ENCODE results near the gene CMIP. TPM values are rescaled to one million over a fixed set of nuclear protein-coding genes. Genes with fewer than 3 reads are reported as not detected.
A peak's percentile ranks its signal among the peaks of the same experiment; 100 is the strongest.
"Not testable (repeated sequence)": the region's sequence is repeated elsewhere in the genome, so short reads cannot be mapped to it uniquely, and the experiment has no call there.

CMIP gene
- total RNA-seq, 1 donor from 2014 or later: 61.0 TPM

DNA sequence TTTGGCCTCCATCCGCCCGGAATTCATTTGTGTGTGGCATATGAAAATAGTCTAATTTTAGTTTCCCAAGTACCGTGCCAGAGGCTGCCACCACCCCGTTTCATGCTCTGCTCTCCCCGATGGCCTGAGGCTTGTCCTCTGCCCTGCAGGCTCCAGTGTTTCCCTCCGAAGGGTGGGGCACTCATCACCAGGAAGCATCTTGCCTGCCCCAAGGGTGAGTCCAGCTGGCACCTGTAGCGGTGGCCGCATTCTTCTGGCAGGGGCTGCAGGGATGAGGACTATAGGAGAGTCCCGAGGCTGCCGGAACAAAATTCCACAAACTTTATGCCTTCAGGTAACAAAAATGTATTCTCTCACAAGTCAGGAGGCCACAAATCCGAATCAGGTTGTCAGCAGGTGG, 23.1 kb upstream of the CMIP start:
- DNase-seq (ENCODE audit: low read depth): no peak

DNA sequence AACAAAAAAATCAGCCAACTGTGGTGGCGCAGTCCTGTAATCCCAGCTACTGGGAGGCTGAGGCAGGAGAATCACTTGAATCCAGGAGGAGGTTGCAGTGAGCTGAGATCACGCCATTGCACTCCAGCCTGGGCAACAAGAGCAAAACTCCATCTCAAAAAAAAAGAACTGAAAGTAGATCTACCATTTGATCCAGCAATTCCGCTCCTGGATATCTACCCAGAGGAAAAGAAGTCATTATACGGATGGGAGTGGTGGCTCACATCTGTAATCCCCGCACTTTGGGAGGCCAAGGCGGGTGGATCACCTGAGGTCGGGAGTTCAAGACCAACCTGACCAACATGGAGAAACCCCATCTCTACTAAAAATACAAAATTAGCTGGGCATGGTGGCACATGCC, 22.5 kb upstream of the CMIP start:
- DNase-seq (ENCODE audit: low read depth): not testable (repeated sequence)

DNA sequence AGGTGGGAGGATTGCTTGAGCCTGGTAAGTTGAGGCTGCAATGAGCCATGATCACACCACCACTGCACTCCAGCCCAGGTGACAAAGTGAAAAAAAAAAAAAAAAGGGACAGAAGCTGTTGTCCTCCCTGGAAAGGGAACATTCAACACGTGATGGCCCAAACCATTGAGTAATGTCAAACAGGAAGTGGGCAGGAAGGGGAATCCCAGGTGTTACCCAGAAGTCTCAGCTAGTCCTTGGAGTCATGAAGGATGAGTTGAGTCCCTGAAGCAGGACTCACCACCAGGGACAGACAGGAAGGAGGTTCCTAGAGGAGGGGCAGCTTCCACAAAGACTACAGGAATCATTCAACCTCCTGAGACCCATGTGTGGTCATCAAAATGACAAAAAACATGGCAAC, 19.8 kb upstream of the CMIP start:
- peak; percentile 74 for DNase-seq (ENCODE audit: low read depth)

DNA sequence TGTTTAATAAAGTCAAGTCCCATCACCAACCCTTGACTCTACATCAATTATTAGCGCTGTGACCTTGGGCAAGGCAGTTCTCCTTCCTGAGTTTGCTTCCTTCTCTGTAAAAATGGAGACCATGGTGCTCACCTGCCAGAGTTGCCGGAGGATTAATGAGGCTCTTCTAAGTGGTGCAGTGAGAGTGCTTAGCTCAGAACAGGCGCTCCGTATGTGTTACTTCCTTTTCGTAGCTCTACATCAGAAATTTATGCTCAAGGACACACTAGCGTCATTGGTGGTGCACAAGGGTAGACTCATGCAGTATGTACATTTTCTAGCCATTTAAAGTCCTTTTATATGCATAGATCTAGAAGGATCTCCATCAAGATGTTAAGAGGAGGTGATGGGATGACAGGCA, 17.4 kb upstream of the CMIP start:
- no peak for DNase-seq (ENCODE audit: low read depth)

DNA sequence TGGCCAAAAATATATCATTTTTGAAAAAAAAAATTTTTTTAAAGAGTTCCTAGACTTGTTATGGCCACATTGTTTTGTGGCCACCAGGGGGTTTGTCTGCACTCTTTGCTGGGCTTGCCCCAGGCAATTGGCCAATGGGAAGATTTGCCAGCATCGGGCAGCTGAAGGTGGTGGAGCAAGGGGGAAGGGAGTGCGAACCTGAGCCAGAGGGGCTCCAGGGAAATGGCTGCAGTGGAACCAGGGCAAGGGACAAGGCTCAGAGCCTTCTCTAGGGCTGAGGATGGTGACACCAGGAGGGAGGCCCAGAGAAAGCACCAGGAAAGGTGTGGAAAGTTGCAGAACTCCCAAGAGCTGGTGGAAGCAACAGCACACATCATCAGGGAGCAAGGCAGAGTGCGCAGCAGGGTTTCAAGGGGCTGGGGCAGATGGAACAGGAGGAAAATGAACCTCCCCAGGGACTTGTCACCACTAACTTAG, 15.5 kb upstream of the CMIP start:
- DNase-seq (ENCODE audit: low read depth): no peak

DNA sequence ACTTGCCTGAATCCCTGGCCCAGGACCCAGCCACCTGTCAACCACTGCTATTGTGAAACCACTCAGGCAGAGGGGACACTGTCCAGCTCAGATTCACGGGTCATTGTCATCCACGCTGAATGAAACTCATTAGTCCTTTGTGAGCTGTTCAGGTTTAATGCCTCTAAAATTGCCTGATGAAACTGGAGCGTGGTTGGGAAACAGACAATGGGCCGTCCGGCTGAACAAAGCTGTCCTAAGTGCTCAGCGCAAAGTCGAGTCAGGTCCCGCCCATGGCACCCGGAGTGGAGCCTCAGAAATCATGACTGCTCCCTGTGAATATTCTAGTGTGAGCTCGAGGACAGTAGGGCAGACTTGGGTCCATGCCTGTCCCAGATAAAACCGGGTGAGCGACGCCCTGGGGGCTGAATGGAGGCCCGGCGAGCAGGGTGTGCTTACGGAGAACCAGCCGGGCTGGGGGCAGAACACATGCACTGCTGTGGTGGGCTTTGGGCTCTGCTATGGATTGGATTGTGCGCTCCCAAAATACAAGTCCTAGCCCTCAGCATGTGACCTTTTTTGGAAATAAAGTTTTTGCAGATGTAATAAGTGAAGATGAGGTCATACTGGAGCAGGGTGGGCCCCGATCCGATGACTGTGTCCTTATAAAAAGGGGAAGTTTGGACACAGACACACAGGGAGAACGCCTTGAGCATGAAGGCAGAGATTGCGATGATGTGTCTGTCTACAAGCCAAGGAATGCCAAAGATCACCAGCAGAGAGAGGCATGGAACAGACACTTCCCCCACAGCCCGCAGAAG, 12.9 kb upstream of the CMIP start:
- DNase-seq (ENCODE audit: low read depth): peak; percentile 62

DNA sequence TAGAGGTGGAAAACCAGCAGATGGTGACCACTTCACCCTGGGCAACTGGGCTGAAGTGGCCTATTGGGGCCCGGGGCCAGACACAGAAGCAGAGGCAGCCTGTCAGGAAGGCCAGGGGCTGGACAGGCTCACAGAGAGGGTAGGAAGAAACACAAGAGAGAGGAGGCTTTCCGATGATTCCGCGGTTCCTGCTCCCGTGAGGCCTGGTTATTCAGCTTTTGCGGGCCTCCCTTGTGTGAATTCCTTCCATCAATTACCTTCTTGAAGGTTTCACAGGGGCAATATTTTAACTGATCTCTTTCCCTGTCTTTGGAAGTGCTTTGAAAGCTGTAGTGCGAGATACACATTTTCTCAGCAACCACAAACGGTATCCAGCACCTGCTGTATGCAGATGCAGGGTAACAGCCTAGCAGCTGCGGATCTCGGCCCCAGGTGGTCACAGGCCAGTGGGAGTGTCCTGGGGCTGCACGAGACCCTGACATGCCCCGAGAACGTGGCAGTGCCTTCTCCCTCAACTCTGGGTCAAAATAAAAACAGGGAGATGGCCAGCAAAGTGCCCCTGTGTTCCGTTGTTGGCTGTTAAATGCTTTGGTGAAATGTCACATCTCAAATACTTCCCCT, 11.6 kb upstream of the CMIP start:
- DNase-seq (ENCODE audit: low read depth): no peak

DNA sequence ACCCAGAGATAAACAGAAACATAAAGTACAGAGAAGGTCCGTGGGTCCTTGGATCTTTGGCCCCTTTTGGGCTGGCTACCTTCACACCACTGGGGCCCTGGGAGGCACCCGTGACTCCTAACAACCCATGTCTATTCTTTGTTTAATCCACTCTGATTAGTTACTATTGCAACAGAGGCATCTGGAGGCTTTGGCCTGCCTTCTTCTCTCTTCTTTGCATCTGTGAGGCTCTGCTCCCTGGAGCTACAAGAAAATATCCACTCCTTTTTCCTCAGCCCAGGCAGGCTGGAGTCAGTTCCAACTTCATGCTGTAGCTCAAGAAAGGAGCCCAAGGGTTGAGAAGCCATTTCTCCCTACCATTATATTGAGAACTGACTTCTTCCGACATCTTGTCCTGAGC, 9.5 kb upstream of the CMIP start:
- DNase-seq (ENCODE audit: low read depth): no peak

DNA sequence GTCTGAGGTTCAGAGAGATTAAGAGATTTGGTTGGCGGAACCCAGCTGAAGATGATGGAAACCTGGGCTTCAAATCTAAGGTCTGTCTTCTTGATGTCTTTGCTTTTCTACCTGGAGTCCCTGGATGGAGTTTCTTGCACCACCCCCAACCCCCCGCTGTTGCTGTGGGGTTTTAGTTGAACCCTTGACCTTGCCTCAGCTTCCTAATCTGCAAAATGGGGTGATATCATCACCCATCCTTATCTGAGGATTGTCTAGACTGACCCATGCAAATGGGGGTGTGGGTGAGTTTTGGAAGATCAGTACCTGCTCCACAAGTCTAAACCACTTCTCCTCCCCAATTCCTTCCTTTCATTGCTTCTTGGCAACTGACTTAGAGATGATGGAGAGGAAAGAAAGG, 9.0 kb upstream of the CMIP start:
- DNase-seq (ENCODE audit: low read depth): no peak

DNA sequence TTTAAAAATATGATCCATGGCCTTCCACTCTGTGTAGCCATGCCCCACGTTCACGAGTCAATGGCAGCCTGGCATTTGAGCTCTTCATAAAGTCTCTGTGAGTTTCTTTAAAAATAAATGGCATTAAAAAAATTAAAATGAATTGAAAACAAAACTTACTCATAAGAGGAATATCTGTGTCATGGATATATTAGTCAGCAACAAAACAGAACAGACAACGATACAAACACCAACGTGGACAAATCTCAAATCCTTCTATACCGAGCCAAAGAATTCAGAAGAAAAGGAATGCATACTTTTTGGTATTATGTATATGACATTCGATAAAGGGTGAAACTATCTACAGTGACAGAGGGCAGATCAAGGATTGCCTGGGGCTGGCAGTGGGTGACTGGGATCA, 8.2 kb upstream of the CMIP start:
- DNase-seq (ENCODE audit: low read depth): no peak

DNA sequence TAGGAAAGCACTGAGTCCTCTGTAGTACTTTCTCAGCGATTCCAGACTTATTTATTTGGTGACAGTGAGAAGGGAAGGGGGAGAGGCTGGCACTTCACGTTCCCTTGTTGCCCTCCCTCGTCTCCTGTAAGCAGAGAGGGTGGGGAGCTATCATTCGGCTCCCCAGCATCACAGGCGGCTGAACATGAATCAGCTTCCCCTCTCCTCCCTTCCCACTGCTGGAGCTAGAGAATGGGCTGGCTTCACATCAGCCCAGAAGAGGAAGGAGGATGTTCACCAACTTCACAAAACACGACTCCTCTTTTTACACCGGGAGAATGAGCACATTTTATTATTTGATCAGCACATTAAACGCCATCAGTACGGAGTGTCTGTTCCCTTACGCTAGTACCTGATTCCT, 6.7 kb upstream of the CMIP start:
- no peak for DNase-seq (ENCODE audit: low read depth)

DNA sequence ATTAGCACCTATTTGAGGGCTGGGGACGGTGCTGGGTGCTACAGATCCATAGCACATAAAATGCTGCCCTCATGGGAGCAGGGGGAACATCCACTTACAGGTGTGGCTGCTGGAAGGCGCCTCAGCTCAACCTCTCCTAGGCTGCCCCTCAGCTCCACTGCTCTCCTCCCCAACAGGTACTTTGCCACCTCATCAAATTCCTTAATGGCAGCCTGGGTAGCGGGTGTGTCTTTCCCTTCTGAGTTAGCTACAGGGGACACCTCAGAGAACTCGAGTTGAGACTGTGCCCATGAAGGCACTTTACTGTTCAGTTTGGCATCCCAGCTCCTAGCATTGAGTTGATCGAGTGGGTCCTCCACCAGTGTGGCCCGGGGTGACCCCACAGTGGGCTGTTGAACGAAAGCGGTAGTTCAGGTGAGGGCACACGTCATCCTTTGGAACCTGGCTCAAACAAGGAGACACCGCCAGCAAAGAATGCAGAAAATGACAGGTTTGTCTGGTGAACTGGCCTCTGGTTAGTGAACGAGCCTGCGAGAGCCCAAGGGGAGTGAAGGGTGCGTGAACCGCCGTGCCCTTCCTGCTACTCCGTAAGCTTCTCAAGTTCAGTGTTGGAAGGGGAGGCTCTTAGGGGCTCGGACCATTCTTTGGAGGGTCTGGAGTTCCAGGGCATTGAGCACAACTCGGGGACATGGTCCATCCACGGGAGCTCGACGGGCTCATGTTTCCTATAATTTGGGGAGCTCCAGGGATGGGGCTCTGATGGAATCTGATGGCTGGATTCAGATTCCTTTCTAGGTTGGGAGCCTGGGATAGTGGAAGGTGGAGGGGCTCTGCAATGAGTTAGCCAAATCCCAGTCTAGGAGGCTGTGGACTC, 3.5 kb upstream of the CMIP start:
- DNase-seq (ENCODE audit: low read depth): no peak

DNA sequence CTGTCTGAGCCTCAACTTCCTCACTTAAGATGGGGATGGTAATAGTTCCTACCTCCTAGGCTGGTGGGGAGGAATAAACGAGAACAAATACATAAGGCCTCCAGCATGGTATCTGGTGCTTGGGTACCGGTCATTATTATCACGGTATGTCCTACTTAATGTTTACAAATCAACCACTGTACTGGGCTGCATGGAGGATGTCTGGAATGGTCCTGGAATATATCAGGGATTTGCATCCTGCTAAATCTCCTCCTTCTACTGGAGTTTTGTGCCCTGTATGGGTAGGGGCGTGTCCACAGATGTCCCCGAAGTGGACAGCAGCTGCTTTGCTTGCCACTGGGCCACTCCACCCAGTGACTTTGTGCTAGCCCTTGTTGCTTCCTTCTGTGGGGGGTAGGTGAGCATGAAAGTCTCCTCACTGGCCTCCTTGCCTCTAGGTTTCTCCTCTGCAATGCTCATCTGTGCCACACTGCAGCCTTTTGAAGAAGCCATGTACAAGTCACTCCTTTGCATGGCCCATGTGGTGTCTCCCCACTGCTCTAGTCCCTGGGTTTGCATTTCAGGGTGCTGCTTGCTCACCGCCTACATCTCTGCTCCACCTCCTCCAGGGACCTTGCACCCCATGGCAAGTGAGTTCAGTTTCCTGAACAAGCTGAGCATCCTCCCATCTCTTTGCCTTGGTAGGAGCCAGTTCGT, 2.2 kb upstream of the CMIP start:
- no peak for DNase-seq (ENCODE audit: low read depth)

DNA sequence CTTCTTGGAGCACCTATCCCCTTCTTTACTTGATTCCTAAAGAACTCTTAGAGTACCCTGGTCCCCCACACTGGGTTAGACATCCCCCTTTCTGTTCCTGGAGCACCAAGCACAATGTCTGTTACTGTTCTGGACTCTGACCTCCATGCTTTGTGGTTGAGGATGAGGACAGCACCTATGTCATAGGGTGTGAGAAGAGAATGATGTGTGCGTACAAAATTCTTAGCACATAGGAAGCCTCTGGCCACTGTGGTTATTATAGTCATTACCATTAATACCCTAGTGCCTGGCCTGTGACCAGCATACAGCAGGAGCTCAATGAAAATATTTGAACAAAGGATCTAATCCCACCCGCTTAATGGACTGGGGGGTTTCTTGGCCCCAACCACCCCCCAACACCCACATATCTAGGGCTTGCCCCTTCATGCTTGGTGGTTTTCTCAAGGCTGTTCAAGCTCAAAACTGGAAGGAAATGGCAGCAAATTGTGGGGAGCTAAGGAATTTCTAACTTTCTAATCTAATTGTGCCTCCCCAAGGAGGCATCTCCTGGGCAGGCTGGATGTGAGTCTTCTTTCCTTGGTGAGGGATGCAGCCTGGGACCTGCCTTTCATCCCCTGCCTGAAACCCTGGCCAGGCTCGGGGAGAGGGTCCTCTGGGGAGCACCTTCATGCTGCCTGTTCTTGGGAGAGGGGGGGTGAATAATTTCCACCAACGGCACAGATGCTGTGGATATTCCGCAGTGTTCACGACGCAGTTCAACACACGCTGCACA, 1.5 kb upstream of the CMIP start:
- no peak for DNase-seq (ENCODE audit: low read depth)

DNA sequence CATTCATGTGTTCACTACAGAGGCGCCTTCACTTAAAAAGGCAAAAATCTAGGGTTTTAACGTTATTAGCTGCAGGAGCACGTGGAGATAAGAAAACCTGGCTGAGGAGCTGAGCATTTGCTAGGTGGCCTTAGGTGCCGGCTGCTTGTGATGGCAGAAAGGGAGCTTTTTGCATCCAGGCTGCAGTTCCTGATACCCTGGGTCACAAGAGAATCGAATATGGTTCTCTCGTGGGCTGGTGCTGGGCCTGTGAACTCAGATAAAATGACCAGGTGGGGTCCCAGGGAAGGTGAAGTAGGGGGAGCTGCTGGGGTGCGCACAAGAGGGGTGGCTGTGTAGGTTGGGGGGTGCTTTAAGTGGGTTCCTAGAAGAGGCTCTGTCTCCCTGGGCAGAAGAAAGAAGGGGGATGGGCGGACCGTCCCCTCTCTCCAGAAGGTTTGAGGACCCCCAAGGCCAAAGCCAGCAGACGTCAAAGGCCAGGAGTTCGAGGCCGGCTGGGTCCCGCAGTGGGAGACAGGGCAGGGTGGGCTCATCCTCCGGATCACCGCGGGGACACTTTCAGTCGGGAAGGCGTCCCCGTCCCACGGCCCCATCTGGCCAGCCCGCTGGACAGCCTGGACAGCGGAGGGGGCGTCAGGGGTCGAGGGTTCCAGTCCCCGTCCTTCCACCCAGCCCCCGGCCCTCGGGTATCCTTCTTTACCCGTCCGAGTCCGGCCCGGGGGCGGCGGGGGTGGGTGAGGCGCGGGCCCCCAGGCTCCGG, 740 bp upstream of the CMIP start:
- no peak for DNase-seq (ENCODE audit: low read depth)

DNA sequence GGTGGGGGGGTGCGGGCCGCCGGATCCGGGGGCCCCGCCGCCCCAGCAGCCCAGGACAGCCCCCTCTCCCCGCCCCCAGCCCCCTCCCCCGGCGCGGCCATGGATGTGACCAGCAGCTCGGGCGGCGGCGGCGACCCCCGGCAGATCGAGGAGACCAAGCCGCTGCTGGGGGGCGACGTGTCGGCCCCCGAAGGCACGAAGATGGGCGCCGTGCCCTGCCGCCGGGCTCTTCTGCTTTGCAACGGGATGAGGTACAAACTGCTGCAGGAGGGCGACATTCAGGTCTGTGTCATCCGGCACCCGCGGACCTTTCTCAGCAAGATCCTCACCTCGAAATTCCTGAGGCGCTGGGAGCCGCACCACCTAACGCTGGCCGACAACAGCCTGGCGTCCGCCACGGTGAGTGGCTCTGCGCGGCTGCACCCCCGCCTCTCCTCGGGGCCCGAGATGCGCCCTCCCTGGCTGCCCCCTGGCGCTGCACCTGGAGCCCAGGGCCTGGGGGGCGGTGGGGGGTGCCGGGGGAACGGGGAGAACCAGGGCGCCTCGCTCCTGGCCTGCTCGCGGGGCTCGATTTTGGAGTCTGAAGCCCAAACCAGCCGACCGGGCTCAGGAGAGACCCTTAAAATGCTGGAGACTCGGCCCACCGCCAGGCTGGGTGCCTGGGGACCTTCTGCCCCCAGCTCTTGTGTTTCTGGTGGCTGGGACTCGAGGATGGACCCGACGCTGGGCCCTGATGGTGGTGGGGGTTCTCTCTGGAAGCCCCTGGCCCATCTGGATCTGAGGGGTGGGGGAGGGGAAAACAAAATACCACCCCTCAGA, 744 bp downstream of the CMIP start:
- DNase-seq (ENCODE audit: low read depth): peak; percentile 16

DNA sequence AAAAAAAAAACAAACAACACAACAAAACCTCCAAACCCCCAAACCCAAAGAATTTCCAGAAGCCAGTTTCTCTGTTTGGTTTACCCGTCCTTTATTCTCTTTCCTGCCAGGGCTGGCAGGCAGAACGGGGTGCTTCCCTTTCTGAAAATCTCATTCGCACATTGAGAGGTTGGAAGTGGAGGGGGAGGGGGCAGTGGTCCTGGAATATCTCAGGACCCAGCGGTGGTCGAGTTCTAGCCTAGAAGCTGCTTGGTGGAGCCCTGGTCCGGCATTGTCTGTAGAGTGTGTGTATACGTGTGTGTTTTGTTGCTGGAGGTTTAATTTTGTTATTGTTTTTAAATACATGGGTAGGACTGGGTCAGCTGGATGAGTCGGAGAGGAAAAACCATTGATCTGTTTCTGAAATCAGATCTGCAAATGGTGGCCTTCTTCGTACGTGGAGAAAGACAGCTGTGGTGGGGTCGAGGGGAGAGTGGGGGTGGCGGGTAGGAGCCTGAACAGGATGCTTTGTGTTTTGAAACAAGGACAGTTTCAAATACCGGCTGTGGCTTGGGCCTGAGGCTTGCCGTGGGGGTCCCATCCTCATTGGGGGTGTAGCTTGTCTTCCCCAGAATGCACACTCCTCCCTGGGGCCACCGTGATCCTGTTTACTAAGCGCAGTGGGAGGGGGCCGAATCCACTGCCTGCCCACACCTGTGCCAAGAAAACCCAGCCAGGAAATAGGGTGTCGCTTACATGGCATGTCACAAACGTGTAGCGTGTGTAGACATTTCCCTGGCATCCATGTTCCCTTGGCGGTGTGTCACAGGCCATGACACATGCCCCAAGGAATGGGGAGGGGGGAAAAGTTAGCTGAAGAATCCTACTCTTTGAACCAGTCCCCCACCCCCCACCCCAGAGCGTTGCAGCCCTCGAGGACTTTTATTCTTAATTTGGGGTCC, 1.6 kb downstream of the CMIP start:
- peak; percentile 27 for DNase-seq (ENCODE audit: low read depth)

DNA sequence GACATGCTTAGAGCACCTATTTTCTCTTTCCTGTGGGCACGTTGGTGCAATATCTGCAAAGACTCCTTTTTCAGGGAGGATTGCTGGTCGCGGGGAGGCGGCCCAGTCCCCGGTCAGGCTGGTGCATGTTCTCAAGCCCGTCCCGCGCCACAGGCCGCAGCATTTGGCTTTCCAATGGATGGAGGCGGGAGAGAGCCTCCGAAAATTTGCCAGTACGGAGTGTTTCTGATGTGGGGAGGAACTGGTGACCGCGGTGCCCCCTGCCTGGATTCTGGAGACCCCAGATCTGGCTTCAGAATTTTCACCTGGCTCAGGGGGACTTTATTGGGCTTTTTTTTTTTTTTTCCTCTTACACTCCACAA, 2.3 kb downstream of the CMIP start:
- DNase-seq (ENCODE audit: low read depth): no peak
